Activated T-helper 1 cell treated with anti-CD3 and anti-CD28 coated beads, Interleukin-2, amount 50 U/mL, for 16 hours (primary cell): ENCODE data around the gene TKT.
A peak's percentile ranks its signal among the peaks of the same experiment; 100 is the strongest.

Experiments used
- DNase-seq, 2 donors: peaks; one replicate each; pipeline ENCODE4 v3.0.0-alpha.2; 2020; ENCODE audit warnings: low read depth in 1 of 2, low spot score in 1 of 2

Gene TKT

DNA sequence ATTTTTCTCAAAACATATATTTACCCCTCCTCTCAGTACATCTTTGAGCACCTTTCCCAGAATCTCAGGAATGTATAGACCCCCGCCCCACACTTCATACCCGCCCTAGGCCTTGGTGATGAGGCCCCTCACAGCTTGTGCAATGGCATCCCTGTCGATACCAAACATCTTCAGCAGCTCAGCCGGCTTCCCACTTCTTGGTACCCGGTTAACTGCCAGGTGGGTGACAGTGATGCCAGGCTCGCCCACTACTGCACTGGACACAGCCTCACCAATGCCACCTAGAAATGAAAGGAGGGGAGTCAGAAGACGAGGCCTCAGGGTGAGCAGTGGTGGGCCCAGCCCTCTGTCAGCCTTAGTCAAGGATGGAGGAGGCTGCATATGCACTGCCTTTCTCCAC is 30.2 kb downstream of the TKT start:
- no peak for DNase-seq

DNA sequence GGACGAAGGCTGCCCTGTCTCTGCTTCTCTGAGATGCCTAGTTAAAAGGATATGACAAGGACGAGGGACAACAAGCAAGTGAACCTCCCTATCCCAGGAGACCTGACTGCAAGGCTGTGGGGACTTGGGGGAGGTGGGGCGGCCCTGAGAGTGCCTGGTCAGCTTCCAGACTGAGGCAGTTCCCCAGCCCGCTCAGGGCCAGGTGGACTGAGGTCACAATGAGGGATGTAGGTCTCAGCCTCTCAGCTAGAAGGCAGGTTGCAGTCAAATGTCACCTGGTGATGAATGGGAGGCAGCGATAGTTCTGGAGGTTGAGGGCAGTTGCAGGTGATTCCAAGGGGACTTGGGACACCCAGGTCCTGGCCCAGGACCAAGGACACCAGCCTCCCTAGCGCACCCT is 30.6 kb downstream of the TKT start:
- DNase-seq: no peak

DNA sequence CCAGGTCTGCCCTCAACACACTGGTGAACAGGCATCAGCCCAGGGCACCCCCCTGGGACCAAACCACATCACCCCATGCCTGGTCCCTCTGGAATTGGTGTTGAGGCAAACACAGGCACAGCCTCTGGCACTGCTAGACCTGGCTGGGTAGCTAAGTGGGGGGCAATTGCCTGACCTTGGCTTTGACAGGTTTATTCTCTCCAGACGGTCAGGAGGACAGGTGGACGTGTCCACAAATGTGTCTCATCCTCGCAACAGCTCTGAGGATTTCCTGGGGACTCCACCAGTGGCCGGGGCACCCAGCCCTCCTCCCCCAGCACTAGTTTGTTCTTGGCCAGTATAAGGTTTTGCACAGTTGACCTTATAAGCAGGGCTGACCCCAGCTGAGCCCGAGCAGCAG is 31.3 kb downstream of the TKT start:
- no peak for DNase-seq

DNA sequence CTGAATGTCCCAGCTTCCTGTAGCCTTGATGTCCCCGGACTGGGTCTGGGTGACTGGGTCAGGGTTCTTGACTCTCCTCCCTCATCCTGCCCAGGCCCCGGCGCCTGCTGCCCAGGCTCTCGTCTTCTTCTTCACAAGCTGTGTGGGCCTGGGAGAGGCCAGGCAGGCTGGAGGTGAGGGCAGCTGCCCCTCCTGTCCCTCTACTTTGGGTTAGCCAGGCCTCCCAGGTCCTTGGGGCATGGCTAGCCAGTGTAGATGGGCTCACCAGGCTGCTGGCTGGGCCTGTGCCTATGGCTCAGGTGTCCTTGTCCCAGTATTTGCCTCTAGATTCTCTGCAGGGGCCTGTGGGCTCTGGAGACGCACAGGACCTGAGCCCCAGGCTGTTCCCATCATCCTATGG is 31.8 kb downstream of the TKT start:
- no peak for DNase-seq

DNA sequence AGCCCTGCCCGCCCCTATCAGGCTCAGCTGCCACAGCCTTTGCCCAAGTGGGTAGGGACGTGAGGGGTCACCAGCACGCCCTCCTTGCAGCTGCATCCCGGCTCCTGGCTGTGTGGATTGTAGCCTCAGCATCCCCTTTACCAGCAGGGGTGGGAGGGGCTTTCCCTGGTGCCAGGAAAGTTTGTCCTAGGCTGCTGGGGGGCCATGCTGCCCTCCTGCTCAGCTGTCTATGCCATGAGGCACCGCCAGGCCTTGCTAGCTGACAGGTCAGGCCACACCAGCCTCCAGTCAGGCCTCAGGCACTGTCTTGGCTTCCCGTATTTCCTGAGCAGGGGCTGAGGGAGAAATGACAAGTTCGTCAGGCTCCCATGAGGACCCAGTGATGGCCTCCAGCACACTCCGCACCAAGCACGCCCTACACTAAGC is 32.3 kb downstream of the TKT start:
- DNase-seq: no peak

DNA sequence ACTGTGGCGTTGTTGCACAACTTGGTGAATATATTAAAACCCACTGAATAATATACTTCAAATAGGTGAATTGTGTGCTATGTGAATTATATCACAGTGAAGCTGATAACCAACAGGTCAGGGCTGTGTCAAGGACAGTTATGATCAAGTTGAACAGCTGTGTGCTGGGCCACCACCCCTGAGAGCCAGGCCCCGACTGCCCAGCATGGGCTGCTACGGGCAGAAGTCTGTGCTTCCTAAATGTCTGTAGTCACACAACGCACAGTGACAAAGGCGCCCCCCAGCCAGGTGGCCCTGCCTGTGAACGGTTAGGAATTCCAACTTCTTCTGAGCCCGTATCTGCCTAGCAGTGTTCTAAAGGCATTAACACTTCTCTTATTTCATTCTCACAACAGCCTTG is 32.8 kb downstream of the TKT start:
- DNase-seq: no peak

DNA sequence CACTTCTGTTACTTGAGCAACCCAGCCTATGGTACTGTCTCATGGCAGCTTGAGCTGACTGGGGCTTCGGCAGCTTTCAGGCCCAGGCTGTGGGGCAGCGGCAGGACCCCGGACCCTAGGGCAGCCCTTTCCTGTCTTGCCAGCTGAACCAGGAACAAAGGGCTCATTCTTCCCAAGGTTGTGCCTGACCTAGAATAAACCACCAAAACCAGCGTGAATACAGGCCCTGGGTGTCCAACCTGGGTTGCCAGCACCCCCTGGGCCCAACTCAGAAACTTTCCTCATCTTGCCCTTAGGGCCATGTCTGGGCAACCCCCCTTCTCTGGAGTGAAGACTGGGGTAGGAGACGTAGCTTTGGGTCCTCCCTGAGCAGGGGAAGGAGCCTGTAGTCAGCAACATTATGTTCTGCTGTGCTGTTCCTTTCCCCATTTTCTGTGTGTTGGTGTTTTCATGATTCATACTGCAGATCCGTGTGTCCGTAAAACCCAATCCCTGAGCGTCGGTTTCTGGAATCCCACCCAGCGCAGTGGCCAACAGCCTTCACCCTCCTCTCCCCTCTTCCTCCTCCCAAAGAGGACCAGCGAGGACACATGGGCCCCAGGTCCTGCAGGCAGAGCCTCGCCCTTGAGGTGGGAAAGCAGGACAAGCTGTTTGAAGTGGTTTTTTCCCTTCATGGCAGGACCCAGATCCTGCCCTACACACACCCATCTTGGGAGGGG is 33.5 kb downstream of the TKT start:
- no peak for DNase-seq

DNA sequence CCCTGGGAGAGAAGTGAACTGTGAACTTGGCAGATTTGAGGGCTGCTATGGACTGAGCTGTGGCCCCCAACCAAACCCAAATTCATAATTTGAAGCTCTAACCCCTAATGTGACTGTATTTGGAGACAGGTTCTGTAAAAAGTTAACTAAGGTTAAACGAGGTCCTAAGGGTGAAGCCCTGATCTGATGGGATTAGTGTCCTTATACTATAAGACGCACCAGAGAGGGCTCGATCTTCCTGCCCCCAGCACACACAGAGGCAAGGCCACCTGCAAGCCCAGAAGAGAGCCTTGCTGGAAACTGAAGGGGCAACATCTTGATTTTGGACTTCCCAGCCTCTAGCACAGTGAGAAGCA is 34.0 kb downstream of the TKT start:
- no peak for DNase-seq

DNA sequence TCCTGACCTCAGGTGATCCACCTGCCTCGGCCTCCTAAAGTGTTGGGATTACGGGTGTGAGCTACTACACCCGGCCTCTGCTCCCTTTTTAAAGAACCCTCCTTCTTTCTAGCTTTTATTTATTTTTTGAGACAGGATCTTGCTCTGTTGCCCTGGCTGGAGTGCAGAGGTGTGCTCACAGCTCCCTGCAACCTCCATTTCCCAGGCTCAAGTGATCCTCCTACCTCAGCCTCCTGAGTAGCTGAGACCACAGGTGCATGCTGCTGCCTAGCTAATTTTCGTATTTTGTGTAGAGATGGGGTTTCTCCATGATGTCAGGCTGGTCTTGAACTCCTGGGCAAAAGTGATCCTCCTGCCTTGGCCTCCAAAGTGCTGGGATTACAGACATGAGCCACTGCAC is 34.5 kb downstream of the TKT start:
- no peak for DNase-seq

DNA sequence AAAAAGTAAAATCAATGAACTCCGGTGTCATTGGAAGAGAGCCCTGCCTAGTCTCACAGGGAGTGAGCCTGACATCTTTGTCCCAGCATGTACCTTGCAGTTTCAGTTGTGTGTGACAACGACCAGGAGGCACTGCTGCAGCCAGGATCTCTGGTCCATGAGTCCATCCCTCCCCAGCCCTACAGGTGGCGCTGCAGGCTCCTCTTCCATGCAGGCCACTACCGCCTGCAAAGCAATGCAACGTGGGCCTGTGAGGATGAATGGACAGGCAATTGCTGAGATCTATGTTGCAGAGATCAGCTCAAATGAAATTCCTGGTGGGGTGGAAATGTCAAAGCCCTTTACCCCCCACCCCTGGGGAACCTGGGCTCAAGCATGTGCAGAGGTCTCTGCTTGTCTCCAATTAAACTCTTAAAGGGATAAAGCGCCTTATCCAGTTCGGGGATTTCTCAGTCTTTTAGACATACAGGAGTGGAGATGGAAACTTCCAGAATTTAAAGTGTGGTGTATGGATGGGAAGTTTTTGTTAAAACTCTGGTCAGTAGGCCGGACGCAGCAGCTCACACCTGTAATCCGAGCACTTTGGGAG is 35.8 kb downstream of the TKT start:
- peak; percentile 44 to 57 for DNase-seq

DNA sequence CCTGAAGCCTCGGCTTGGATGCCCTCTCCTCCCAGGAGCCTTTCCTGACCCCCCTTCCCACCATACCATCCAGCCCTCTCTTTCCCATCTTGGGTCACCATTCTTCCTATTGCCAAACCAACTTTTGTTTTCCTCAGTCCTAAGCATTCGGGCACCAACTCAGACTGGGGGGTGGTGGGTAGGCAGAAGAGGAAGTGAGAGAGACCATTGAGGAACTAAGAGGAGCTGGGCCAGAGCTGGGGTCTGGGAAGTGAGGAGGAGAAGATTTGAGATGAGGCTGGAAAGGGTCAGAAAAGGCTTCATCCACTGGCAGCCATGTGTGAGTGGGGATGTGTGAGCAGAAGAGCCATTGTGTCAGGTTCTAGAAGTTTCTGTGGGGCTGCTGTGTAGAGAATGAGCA is 37.7 kb downstream of the TKT start:
- no peak for DNase-seq

DNA sequence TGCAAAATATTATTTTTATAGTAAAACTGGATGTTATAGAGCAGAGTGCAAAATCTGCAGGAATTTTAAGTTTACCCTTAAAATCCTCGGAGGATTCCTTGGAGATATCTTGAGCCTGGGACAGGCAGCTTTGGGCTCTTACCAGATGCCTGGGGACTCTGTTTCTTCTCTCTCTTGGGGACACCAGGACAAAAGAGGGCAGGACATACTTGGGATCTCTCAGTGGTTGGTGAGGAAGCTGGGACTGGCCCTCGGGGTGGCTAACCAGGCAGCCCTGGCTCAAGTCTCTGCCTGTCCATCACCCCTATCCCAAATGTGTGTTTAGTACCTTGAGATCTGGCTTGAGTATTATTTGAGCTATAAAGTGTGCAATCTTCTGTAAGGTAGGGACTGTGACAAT is 38.6 kb downstream of the TKT start:
- DNase-seq: no peak

DNA sequence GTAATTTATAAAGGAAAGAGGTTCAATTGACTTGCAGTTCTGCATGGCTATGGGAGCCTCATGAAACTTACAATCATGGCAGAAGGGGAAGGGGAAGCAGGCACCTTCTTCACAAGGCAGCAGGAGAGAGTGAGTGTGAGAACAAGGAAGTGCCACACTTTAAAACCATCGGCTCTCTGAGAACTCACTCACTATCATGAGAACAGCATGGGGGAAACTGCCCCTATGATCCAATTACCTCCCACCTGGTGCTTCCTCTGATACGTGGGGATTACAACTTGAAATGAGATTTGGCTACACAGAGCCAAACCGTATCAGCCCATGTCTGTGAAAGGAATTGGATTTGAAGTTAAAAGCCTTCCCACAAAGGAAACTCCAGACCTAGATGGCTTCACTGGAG is 39.1 kb downstream of the TKT start:
- DNase-seq: no peak

DNA sequence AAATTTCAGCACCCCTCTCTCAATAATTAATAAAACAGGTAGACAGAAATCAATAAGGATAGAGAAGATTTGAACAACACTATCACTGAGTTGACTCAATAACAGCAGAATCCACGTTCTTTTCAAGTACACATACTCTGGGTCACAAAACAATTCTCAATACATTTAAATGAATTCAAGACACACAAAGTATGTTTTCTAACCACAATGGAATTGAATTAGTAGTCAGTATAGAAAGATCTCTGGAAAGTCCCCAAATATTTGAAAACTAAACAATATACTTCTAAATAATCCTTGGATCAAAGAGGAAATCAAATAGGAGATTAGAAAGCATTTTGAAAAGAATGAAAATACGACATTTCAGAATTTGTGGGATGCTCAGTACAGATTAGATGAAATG is 40.0 kb downstream of the TKT start:
- no peak for DNase-seq

DNA sequence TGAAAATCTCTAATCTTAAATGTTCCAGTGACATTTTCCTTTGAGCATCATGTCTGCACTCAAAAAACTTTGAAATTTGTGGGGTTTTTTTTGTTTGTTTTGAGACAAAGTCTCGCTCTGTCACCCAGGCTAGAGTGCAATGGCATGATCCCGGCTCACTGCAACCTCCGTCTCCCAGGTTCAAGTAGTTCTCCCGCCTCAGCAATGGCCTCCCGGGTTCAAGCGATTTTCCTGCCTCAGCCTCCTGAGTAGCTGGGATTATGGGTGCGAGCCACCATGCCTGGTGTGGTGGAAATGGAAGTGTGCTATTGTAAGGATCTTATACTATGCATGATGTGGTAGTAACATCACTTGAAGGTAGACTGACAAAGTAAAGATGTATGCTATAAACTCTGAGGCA is 42.5 kb downstream of the TKT start:
- no peak for DNase-seq

DNA sequence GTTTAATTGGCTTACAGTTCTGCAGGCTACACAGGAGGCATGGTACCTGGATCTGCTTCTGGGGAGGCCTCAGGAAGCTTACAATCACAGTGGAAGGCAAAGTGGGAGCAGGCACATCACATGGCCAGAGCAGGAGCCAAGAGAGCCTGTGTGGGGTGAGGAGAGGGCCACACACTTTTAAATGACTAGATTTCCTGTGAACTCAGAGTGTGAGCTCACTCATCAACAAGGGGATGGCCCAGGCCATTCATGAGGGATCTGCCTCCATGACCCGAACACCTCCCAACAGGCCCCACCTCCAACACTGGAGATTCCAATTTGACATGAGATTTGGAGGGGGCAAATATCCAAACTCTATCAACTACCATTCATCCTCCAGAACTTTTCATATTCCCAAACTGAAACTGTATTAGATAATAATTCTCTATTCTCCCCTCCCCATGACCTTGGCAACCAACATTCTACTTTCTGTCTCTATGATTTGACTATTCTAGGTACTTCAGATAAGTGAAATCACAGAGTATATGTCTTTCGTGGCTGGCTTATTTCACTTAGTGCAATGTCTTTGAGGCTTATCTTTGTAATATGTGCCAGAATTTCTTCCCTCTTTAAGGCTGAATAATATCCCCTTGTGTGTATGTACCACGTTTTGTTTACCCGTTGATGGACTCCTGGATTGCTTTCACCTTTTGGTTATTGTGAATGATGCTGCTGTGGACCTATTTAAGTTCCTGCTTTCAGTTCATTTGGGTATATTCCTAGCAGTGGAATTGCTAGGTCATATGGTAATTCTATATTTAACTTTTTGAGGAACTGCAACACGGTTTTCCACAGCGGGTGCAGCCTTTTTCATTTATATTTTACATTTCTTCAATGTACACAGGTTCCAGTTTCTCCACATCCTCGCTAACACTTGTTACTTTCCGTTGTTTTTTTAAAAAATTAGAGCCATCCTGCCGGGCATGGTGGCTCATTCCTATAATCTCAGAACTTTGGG is 43.8 kb downstream of the TKT start:
- no peak for DNase-seq

DNA sequence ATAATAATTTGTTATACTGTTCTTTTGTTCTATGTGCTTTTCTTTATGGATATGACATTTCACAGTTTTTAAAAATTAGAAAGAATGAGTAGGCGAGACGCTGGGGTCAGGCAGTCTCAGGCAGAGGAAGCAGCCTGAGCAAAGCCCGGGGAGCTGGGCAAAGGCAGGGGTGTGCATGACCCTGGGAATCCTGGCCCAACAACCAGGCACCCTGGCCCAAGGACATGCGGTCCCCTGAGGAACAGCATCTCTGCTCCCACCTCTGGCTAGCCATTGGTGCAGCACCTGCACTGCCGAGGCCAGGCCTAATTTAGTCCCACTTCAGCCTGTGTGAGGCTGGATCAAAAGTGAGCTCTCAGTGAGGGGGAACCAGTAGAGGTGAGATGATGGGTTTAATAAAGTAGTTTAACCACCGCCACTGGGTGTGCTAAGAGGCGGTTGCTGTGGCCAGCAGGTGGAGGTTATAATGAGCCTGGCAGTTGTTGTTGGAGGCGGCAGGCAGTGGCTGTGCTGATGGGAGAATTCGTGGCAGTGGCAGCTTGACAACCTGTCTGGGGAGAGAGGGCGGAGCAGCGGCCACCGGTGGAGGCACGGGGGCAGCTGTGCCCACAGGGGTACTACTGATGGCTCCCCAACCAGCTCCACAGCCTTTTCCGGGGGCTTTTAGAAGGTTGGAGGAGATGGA is 53.3 kb downstream of the TKT start:
- no peak for DNase-seq

DNA sequence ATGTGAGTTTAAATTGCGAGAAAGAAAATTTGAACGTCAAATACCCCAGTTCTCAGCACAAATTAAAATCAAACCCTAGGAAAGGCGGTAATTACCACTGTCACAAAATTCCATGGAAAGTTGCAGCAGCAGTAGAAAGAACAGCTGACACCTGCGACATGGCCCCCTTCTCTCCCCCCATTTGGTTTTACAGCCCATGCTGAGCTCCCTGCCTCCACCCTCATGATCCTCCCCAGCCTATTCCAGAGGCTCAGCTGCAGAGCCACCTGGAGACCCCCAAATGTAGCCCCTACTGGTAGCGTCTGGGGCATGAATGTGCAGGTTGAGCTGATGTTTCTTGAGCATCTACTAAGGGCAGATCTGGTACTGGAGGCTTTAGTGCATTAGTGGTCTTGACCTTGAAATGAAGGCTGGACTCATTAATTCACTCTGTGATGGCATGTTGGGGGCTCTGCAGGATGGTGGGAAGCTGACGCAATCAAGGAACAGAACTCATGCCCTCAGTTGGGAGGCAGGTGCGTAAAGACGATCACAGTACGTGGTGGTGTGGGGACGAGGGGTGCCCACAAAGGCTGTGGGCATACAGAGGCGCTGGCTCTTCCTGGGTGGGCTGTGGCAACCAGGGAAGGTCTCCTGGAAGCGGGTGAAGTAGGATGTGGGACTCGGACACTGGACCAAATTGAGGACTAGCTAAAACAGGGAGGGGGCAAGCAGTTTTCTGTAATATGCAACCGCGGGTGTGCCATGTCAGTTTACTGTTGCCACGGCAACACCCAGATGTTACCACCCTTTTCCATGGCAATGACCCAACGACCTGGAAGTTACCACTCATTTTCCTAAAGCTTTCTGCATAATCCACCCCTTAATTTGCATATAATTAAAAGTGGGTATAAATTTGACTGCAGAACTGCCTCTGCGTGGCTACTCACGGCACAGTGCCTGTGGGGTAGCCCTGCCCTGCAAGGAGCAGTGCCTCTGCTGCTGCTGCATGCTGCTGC is 55.0 kb downstream of the TKT start:
- no peak for DNase-seq

DNA sequence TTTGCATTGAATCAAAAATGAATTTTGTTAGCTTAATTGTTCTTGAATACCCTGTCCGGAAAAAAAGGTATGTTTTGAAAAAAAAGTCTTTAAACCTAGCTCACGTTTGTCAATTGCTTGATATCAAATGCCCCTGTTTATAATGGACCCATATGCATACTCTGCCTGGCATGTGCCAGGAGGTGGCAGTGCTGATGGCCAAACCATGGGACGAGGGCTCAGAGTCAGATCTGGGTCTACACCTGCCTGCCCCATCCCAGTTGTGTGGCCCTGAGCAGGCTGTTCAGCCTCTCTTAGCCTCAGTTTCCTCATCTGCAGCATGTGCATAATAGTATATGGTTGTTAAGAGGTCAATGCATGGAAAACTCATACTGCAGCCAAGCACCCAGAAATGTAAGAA is 56.0 kb downstream of the TKT start:
- DNase-seq: no peak

DNA sequence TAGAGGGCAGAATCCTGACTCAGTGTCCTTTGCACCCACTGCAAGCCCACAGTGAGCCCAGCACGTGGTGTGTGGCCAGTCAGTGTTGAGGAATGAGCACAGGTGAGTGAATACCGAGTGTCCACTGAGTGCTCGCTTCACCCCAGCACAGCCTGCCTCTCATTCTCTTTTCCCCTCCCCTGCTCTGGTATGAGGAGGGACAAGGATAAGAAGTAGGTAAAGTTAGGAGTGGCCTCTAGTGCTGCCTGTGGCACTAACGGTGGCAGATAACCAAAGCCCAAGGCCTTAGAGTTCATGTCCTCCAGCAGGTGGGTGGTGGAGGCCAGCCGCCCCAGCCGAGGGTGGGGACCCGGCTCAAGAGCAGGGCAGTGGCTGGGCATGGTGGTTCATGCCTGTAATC is 56.8 kb downstream of the TKT start:
- no peak for DNase-seq
